Esophagus squamous epithelium (tissue), 5 donors: ENCODE results near the gene FAM120B. TPM values are rescaled to one million over a fixed set of nuclear protein-coding genes. Genes with fewer than 3 reads are reported as not detected.
A peak's percentile ranks its signal among the peaks of the same experiment; 100 is the strongest.

ENCODE experiments used
- DNase-seq: peaks from one replicate; lab custom pipeline; 2025; lab: John Stamatoyannopoulos, UW
- H3K27ac ChIP-seq, 4 donors: fragments of 200-600 bp; sonication (generic); one replicate each; pipeline ENCODE4 v1.5.1; 2016 to 2019; ENCODE audit warnings: mild to moderate bottlenecking in 1 of 4
- H3K27me3 ChIP-seq, 4 donors: fragments of 200-600 bp; sonication (generic); 1 replicate in 3 of 4; 2 replicates in 1 of 4; pipeline versions ENCODE4 v1.5.1 to v1.6.0; 2017 to 2021; ENCODE audit warnings: antibody characterized with exemption in 1 of 4
- H3K36me3 ChIP-seq, 3 donors: fragments of 200-600 bp; sonication (generic); one replicate each; pipeline ENCODE4 v1.5.1; 2016 to 2019
- H3K4me1 ChIP-seq, 3 donors: fragments of 200-600 bp; sonication (generic); one replicate each; pipeline ENCODE4 v1.5.1; 2017 to 2019
- H3K4me3 ChIP-seq, 4 donors: fragments of 200-600 bp; sonication (generic); 1 replicate in 3 of 4; 2 replicates in 1 of 4; pipeline ENCODE4 v1.5.1; 2016 to 2019; ENCODE audit warnings: mild to moderate bottlenecking in 2 of 4, moderate library complexity in 1 of 4
- H3K9me3 ChIP-seq, 3 donors: fragments of 200-600 bp; sonication (generic); one replicate each; pipeline ENCODE4 v1.5.1; 2016 to 2019
- POLR2A ChIP-seq, 4 donors: fragments of 450-650 bp; IDR thresholded peaks; one replicate each; pipeline ENCODE4 v1.6.1; 2017; ENCODE audit warnings: antibody characterized with exemption in 4 of 4, mild to moderate bottlenecking in 4 of 4, moderate library complexity in 3 of 4
- WGBS, 2 donors: methylation state at CpG; one replicate each; pipeline ENCODE4 v1.1.5; 2018; 5-methylcytosine and 5-hydroxymethylcytosine counted together
- intact Hi-C: fragments of 100-400 bp; cut with DNase I; formaldehyde crosslinking; loops from one replicate; pipeline ENCODE4 v1.15.0; 2022
- total RNA-seq, 4 donors: library from RNA; depleted of rRNA; stranded (reverse); fragments of >200 nt; gene quantifications; one replicate each; pipeline ENCODE4 v1.1.0, GENCODE V29; 2016
- TF ChIP-seq, protein P1 (sequence below), 6 experiments: fragments of 450-650 bp in 4 of 6; fragments of 200-600 bp in 2 of 6; sonication (generic) in 2 of 6; IDR thresholded peaks; one replicate each; pipeline ENCODE4 v1.5.1; 2016 to 2019; ENCODE audit warnings: antibody characterized with exemption in 6 of 6, mild to moderate bottlenecking in 4 of 6, moderate library complexity in 4 of 6
- donor health status: DM: yes; HTN: yes; CAD: no.

The FAM120B gene
- total RNA-seq, 4 donors from 2014 or later = 8.4 to 25.6 (median 12.9) TPM

GRCh38 chr6:170308761-170309160 is 2.2 kb downstream of the FAM120B start:
- 71 to 88% methylated on average over 1 of the region's 1 CpG for WGBS, 2 donors
- DNase-seq = no peak
- TF ChIP-seq POLR2A (IDR thresholded peaks at IDR 0.05) = no peak
- TF ChIP-seq, protein P1, sequence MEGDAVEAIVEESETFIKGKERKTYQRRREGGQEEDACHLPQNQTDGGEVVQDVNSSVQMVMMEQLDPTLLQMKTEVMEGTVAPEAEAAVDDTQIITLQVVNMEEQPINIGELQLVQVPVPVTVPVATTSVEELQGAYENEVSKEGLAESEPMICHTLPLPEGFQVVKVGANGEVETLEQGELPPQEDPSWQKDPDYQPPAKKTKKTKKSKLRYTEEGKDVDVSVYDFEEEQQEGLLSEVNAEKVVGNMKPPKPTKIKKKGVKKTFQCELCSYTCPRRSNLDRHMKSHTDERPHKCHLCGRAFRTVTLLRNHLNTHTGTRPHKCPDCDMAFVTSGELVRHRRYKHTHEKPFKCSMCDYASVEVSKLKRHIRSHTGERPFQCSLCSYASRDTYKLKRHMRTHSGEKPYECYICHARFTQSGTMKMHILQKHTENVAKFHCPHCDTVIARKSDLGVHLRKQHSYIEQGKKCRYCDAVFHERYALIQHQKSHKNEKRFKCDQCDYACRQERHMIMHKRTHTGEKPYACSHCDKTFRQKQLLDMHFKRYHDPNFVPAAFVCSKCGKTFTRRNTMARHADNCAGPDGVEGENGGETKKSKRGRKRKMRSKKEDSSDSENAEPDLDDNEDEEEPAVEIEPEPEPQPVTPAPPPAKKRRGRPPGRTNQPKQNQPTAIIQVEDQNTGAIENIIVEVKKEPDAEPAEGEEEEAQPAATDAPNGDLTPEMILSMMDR (IDR thresholded peaks at IDR 0.05) = no peak
- Histone ChIP-seq H3K9me3 (no peaks in the 10 kb centered on the region), H3K27me3 (no peaks in the 10 kb centered on the region), H3K27ac (peak overlapping the region in 2 of 4 donors; percentile 51 to 57), H3K4me3 (no peak overlapping the region), H3K4me1 (peaks cover 18 to 68% (median 30%) of the 10 kb centered on the region in 3 donors), H3K36me3 (peaks cover 0 to 6% (median 0%) of the 10 kb centered on the region in 3 donors)
- intact Hi-C loops = no loop called here

DNA sequence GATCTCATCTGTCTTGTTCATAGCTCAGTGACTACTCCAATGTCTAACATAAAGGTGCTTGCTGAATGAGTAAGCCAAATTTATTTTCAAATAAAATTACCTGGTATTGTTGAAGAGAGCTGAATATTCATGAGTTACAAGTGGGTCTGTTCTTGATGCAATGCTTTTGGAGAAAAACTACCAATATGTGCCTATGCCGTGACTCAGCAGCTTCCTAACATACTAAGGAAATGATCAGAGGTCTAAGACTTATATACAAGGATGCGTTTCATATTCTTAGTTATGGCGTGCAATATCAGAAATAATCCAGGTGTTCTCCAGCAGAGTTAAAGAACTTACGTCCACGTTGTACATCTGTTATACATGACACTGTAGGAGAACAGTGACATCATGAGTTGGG is 5.1 kb downstream of the FAM120B start:
- intact Hi-C loops = no loop called here
- peaks cover 18 to 61% (median 25%) of the 10 kb centered on the region in 3 donors for H3K4me1 ChIP-seq

GRCh38 chr6:170312876-170313275 is 6.3 kb downstream of the FAM120B start:
- H3K9me3 ChIP-seq = no peaks in the 10 kb centered on the region
- H3K4me3 ChIP-seq = no peak overlapping the region
- H3K27ac ChIP-seq = no peak overlapping the region
- intact Hi-C loops = no loop called here
- WGBS, 2 donors = 86 to 96% methylated on average over 2 of the region's 2 CpGs
- no peak for DNase-seq
- TF ChIP-seq, protein P1 (IDR thresholded peaks at IDR 0.05) = no peak
- no peak for TF ChIP-seq POLR2A (IDR thresholded peaks at IDR 0.05)
- peaks cover 0 to 13% (median 0%) of the 10 kb centered on the region in 3 donors for H3K36me3 ChIP-seq
- no peaks in the 10 kb centered on the region for H3K27me3 ChIP-seq
- peaks cover 8 to 52% (median 18%) of the 10 kb centered on the region in 3 donors for H3K4me1 ChIP-seq

More for the DNA sequence above, 5.1 kb downstream of the FAM120B start:
- TF ChIP-seq, protein P1 (IDR thresholded peaks at IDR 0.05) = no peak
- no peak for TF ChIP-seq POLR2A (IDR thresholded peaks at IDR 0.05)
- H3K36me3 ChIP-seq = peaks cover 0 to 6% (median 0%) of the 10 kb centered on the region in 3 donors
- 79 to 91% methylated on average over 5 of the region's 5 CpGs for WGBS, 2 donors
- H3K27me3 ChIP-seq = no peaks in the 10 kb centered on the region
- H3K4me3 ChIP-seq = no peak overlapping the region
- H3K9me3 ChIP-seq = no peaks in the 10 kb centered on the region
- H3K27ac ChIP-seq = no peak overlapping the region
- DNase-seq = no peak

DNA sequence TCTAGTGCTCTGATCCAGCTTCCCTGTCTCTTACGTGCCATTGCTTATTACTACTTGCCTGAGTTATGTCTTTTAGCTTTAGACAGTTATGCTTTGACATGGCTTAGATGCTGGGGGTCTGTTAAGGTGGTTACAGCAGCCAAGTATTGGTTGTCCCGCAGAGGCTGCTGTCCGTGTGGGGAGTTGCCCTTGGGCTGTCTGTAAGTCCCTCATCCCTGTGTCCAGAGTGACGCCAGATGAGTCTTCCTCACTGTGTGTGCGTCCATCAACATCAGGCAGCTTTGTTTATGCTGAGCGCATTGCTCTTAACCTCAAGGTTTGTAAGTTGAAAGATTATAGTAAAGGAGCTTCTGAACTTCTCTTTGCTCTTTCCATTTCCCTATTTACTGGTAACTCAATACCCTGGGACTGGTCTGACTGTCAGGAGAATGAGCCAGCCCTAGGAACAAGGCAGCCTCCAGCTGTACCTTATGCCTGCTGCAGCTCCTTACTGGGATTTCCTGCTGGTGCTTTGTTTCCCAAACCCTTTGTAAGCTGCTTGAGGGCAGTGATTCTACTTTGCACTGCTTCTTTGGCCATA is 7.2 kb downstream of the FAM120B start:
- Histone ChIP-seq H3K27me3 (no peaks in the 10 kb centered on the region), H3K9me3 (no peaks in the 10 kb centered on the region), H3K4me1 (peaks cover 0 to 43% (median 8%) of the 10 kb centered on the region in 3 donors), H3K27ac (no peak overlapping the region), H3K36me3 (peaks cover 0 to 22% (median 0%) of the 10 kb centered on the region in 3 donors), H3K4me3 (no peak overlapping the region)
- intact Hi-C loops = no loop called here
- DNase-seq = no peak
- WGBS, 2 donors = 88 to 96% methylated on average over 6 of the region's 6 CpGs
- TF ChIP-seq POLR2A (IDR thresholded peaks at IDR 0.05) = no peak
- TF ChIP-seq, protein P1 (IDR thresholded peaks at IDR 0.05) = no peak

DNA sequence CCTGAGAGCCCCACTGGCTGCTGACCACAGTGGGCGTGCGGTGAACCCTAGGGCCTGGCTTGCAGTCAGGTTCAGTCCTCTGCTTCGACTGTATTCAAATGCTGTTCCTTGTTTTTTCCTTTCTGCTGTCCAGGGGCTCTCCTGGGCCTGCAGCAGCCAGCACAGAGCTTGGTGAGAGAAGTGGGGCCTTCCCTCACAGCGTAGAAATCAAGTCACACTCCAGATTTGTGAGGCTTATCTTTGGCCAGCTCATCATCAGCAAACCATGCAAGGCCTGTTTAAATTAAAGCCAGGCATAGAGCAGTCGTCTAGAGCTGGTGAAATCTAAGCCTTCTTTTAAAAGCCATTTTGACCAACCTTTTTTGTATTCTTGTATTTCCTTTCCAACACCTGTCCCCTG is 8.4 kb downstream of the FAM120B start:
- DNase-seq = no peak
- H3K4me1 ChIP-seq = peaks cover 0 to 31% (median 0%) of the 10 kb centered on the region in 3 donors
- H3K27ac ChIP-seq = no peak overlapping the region
- H3K27me3 ChIP-seq = no peaks in the 10 kb centered on the region
- H3K36me3 ChIP-seq = peaks cover 0 to 33% (median 0%) of the 10 kb centered on the region in 3 donors
- H3K4me3 ChIP-seq = no peak overlapping the region
- no peak for TF ChIP-seq POLR2A (IDR thresholded peaks at IDR 0.05)
- TF ChIP-seq, protein P1 (IDR thresholded peaks at IDR 0.05) = no peak
- intact Hi-C loops = no loop called here
- H3K9me3 ChIP-seq = no peaks in the 10 kb centered on the region
- 79 to 85% methylated on average over 5 of the region's 5 CpGs for WGBS, 2 donors
